ENCODE data around the gene FASTKD2.

FASTKD2 gene

GRCh38 chr2:206721256-206721920 lies 44.0 kb upstream of the FASTKD2 start:
- Histone ChIP-seq H3K4me2 (ENCODE audit: low read depth, low read length, poor library complexity, severe bottlenecking) (no peak overlapping the region), H3K27me3 (ENCODE audit: insufficient read depth, low read length, poor library complexity, severe bottlenecking) (no peaks in the 10 kb centered on the region), H3K9me3 (ENCODE audit: insufficient read depth, low read depth, low read length) (no peaks in the 10 kb centered on the region), H3F3A (ENCODE audit: low read depth) (no peaks in the 10 kb centered on the region), H3K9me2 (replicated peaks; ENCODE audit: low read depth, low read length) (no peaks in the 10 kb centered on the region), H3K79me2 (ENCODE audit: insufficient read depth, low read length) (no peaks in the 10 kb centered on the region), H3K4me3 (ENCODE audit: low read length, poor library complexity, severe bottlenecking) (no peak overlapping the region), H3K9ac (ENCODE audit: low read depth, low read length, poor library complexity, severe bottlenecking) (no peak overlapping the region), H3K36me3 (ENCODE audit: insufficient read depth, low read length) (no peaks in the 10 kb centered on the region), H4K20me1 (ENCODE audit: insufficient read depth, low read length, poor library complexity, severe bottlenecking) (no peaks in the 10 kb centered on the region), H3K4me1 (ENCODE audit: insufficient read depth, low read length, poor library complexity, severe bottlenecking) (no peaks in the 10 kb centered on the region), H2AFZ (ENCODE audit: low read length) (no peak overlapping the region)
- TF ChIP-seq EZH2phosphoT487 (IDR thresholded peaks at IDR 0.05; ENCODE audit: borderline replicate concordance): no peak
- TF ChIP-seq, protein P1, sequence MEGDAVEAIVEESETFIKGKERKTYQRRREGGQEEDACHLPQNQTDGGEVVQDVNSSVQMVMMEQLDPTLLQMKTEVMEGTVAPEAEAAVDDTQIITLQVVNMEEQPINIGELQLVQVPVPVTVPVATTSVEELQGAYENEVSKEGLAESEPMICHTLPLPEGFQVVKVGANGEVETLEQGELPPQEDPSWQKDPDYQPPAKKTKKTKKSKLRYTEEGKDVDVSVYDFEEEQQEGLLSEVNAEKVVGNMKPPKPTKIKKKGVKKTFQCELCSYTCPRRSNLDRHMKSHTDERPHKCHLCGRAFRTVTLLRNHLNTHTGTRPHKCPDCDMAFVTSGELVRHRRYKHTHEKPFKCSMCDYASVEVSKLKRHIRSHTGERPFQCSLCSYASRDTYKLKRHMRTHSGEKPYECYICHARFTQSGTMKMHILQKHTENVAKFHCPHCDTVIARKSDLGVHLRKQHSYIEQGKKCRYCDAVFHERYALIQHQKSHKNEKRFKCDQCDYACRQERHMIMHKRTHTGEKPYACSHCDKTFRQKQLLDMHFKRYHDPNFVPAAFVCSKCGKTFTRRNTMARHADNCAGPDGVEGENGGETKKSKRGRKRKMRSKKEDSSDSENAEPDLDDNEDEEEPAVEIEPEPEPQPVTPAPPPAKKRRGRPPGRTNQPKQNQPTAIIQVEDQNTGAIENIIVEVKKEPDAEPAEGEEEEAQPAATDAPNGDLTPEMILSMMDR (conservative IDR thresholded peaks at IDR 0.05; ENCODE audit: low read length): no peak

GRCh38 chr2:206723288-206723687 lies 42.1 kb upstream of the FASTKD2 start:
- Histone ChIP-seq H3K27me3 (ENCODE audit: insufficient read depth, low read length, poor library complexity, severe bottlenecking) (no peaks in the 10 kb centered on the region), H3K36me3 (ENCODE audit: insufficient read depth, low read length) (no peaks in the 10 kb centered on the region), H3K79me2 (ENCODE audit: insufficient read depth, low read length) (no peaks in the 10 kb centered on the region), H4K20me1 (ENCODE audit: insufficient read depth, low read length, poor library complexity, severe bottlenecking) (no peaks in the 10 kb centered on the region), H2AFZ (ENCODE audit: low read length) (no peak overlapping the region), H3K9me3 (ENCODE audit: insufficient read depth, low read depth, low read length) (no peaks in the 10 kb centered on the region), H3K4me1 (ENCODE audit: insufficient read depth, low read length, poor library complexity, severe bottlenecking) (no peaks in the 10 kb centered on the region), H3K9me2 (replicated peaks; ENCODE audit: low read depth, low read length) (no peaks in the 10 kb centered on the region), H3K4me3 (ENCODE audit: low read length, poor library complexity, severe bottlenecking) (no peak overlapping the region), H3K4me2 (ENCODE audit: low read depth, low read length, poor library complexity, severe bottlenecking) (no peak overlapping the region), H3K9ac (ENCODE audit: low read depth, low read length, poor library complexity, severe bottlenecking) (no peak overlapping the region), H3F3A (ENCODE audit: low read depth) (no peaks in the 10 kb centered on the region)
- TF ChIP-seq EZH2phosphoT487 (IDR thresholded peaks at IDR 0.05; ENCODE audit: borderline replicate concordance): no peak
- TF ChIP-seq, protein P1 (conservative IDR thresholded peaks at IDR 0.05; ENCODE audit: low read length): no peak

- Histone ChIP-seq H3K79me2 (ENCODE audit: insufficient read depth, low read length) (no peaks in the 10 kb centered on the region), H2AFZ (ENCODE audit: low read length) (no peak overlapping the region), H3K4me1 (ENCODE audit: insufficient read depth, low read length, poor library complexity, severe bottlenecking) (no peaks in the 10 kb centered on the region), H4K20me1 (ENCODE audit: insufficient read depth, low read length, poor library complexity, severe bottlenecking) (no peaks in the 10 kb centered on the region), H3K27me3 (ENCODE audit: insufficient read depth, low read length, poor library complexity, severe bottlenecking) (no peaks in the 10 kb centered on the region), H3K9me3 (ENCODE audit: insufficient read depth, low read depth, low read length) (no peaks in the 10 kb centered on the region), H3K36me3 (ENCODE audit: insufficient read depth, low read length) (no peaks in the 10 kb centered on the region), H3K4me3 (ENCODE audit: low read length, poor library complexity, severe bottlenecking) (no peak overlapping the region), H3K4me2 (ENCODE audit: low read depth, low read length, poor library complexity, severe bottlenecking) (no peak overlapping the region), H3K9ac (ENCODE audit: low read depth, low read length, poor library complexity, severe bottlenecking) (no peak overlapping the region), H3F3A (ENCODE audit: low read depth) (no peaks in the 10 kb centered on the region), H3K9me2 (replicated peaks; ENCODE audit: low read depth, low read length) (no peaks in the 10 kb centered on the region)
- no peak for TF ChIP-seq EZH2phosphoT487 (IDR thresholded peaks at IDR 0.05; ENCODE audit: borderline replicate concordance)
- TF ChIP-seq, protein P1 (conservative IDR thresholded peaks at IDR 0.05; ENCODE audit: low read length): no peak
These were observed 38.1 kb upstream of the FASTKD2 start for GRCh38 chr2:206727287-206727686.

All from Loucy (cell line).